Measurements from ENCODE around the gene ZNF584.
"Not testable (repeated sequence)": the region's sequence is repeated elsewhere in the genome, so short reads cannot be mapped to it uniquely, and the experiment has no call there.

The ZNF584 gene

DNA sequence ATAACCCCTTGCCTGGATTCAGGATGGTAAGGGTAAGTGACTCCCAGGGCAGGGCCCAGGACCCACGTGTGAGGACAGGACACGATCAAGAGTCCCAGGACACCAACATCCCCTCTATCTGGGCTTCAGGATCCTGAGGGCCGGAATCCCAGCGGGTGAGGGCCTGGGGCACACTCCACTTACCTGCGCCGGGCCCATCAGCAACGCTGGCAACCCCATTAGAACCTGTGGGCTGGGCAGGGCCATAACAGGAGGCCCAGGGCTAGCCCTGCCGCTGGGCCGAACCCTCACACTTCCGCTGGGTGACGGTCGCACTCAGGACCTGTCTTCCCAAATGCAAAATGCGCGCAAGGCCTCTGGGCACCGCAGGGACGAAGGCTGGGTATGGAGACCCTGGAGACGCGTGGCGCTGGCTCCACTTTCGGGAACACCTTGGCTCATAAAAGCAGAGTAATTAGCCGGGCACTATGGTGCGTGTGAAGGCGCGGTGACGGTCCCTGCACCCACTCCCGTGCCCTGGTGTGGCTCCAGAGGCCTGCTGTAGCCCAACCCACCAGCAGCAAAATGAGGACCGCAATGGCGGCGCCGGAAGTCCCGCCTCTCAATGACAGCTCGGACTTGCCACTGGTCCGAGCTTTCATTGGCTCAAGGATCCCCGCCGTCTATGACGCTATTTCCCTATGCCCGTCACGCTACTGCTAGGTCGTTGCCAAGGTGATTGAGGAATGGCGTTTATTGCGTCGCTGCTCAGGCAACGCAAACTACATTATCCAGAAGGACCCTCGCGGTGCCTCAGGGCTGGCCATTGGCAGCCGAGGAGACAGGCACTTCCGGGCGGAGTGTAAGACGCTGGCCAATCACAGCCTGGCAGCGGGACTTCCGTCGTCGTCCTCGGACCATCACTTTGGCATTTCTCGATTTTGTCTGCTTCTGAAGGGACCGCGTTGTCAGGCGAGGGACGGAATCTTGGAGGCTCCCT is 31.4 kb downstream of the ZNF584 start, which contains the start of gene ZNF132:
Gene ZNF132 (minus strand): TSS at position 578 of the 979 bp plus-strand sequence. CDS start 332 bp downstream, at position 246.
- DNase-seq, result peak; percentile 100
- peak within 1 kb of the TSS; percentile 65 for H3K27ac ChIP-seq
- no peaks in the 10 kb centered on the region for H3K27me3 ChIP-seq (replicated peaks)
- peak within 1 kb of the TSS; percentile 68 for H3K4me3 ChIP-seq (ENCODE audit: low read depth, low read length)
- TF ChIP-seq CTCF (IDR thresholded peaks at IDR 0.05; ENCODE audit: low read depth, low read length, missing control alignments), result no peak
- in situ Hi-C loops (cut with HindIII; ENCODE audit: low pct_ligation_motif_present, low sequenced_read_pairs), result no loop called here
- H3K36me3 ChIP-seq (replicated peaks), result peaks cover 20% of the 10 kb centered on the region

DNA sequence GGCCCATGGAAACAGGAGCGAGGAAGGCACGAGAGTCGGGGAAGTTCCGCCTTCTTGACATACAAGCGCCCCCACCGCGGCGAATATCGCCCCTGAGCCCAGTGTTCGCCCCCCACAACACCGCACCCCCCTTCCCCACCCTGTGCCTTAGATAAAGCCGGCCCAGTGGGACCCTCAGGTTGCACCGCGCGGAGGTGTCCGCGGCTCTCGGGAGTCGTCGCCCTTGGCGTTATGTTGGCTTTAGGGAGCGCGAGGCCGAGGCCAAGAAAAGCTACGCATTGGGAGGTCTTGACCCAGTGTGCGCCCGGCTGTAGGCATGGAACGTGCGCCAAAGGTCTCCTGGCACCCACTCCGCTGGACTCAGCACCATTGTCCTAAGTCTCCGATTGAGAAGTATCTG is 32.1 kb downstream of the ZNF584 start:
- H3K27ac ChIP-seq, result peak overlapping the region; percentile 44
- in situ Hi-C loops (cut with HindIII; ENCODE audit: low pct_ligation_motif_present, low sequenced_read_pairs), result no loop called here

GRCh38 chr19:58442986-58443385 is 34.5 kb downstream of the ZNF584 start:
- H3K4me3 ChIP-seq (ENCODE audit: low read depth, low read length); H3K27me3 ChIP-seq (replicated peaks); H3K36me3 ChIP-seq (replicated peaks); DNase-seq; H3K27ac ChIP-seq; in situ Hi-C loops (cut with HindIII; ENCODE audit: low pct_ligation_motif_present, low sequenced_read_pairs): not testable (repeated sequence)

More for the DNA sequence above, 32.1 kb downstream of the ZNF584 start:
- no peak for DNase-seq
- Histone ChIP-seq H3K36me3 (replicated peaks) (peaks cover 13% of the 10 kb centered on the region), H3K4me3 (ENCODE audit: low read depth, low read length) (peak overlapping the region; percentile 68), H3K27me3 (replicated peaks) (no peaks in the 10 kb centered on the region)
- no peak for TF ChIP-seq CTCF (IDR thresholded peaks at IDR 0.05; ENCODE audit: low read depth, low read length, missing control alignments)

- not testable (repeated sequence) for H3K36me3 ChIP-seq (replicated peaks)
Observed at GRCh38 chr19:58448860-58449259, 40.4 kb downstream of the ZNF584 start.

DNA sequence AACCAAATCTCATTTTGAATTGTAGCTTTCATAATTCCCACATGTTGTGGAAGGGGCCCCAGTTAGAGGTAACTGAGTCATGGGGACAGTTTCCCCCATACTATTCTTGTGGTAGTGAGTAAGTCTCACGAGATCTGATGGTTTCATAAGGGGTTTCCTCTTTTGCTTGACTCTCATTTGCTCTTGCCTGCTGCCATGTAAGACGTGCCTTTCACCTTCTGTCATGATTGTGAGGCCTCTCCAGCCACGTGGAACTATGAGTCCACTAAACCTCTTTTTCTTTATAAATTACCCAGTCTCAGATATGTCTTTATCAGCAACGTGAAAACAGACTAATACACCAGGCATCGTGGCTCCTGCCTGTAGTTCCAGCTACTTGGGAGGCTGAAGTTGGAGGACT is 41.5 kb downstream of the ZNF584 start:
- in situ Hi-C loops (cut with HindIII; ENCODE audit: low pct_ligation_motif_present, low sequenced_read_pairs), result not testable (repeated sequence)

More at GRCh38 chr19:58448860-58449259, 40.4 kb downstream of the ZNF584 start:
- DNase-seq; in situ Hi-C loops (cut with HindIII; ENCODE audit: low pct_ligation_motif_present, low sequenced_read_pairs); H3K4me3 ChIP-seq (ENCODE audit: low read depth, low read length); H3K27ac ChIP-seq; H3K27me3 ChIP-seq (replicated peaks): not testable (repeated sequence)

GRCh38 chr19:58450856-58451357 is 42.5 kb downstream of the ZNF584 start:
- no peak overlapping the region for H3K27ac ChIP-seq
- in situ Hi-C loops (cut with HindIII; ENCODE audit: low pct_ligation_motif_present, low sequenced_read_pairs), result no loop called here
- DNase-seq, result no peak

More for the DNA sequence above, 41.5 kb downstream of the ZNF584 start:
- not testable (repeated sequence) for H3K4me3 ChIP-seq (ENCODE audit: low read depth, low read length); DNase-seq; H3K27me3 ChIP-seq (replicated peaks); H3K36me3 ChIP-seq (replicated peaks); H3K27ac ChIP-seq

More at GRCh38 chr19:58450856-58451357, 42.5 kb downstream of the ZNF584 start:
- H3K36me3 ChIP-seq (replicated peaks), result no peaks in the 10 kb centered on the region
- TF ChIP-seq CTCF (IDR thresholded peaks at IDR 0.05; ENCODE audit: low read depth, low read length, missing control alignments), result no peak
- no peaks in the 10 kb centered on the region for H3K27me3 ChIP-seq (replicated peaks)
- peak overlapping the region; percentile 74 for H3K4me3 ChIP-seq (ENCODE audit: low read depth, low read length)

All from brain microvascular endothelial cell (primary cell).